SHP77 treated with DMSO at 0.1 percent for 48 hours (cell line): ENCODE measurements around the gene MYH9.

Experiments used
- DNase-seq: peaks from one replicate; lab custom pipeline; 2025; lab: John Stamatoyannopoulos, UW

The MYH9 gene

GRCh38 chr22:36386351-36386899 lies 1.3 kb downstream of the MYH9 start:
- peak; percentile 16 for DNase-seq

GRCh38 chr22:36385491-36386350 lies 2.0 kb downstream of the MYH9 start:
- no peak for DNase-seq

- no peak for DNase-seq
Observed at GRCh38 chr22:36384766-36385481, 2.8 kb downstream of the MYH9 start.

- DNase-seq, result no peak
Observed at GRCh38 chr22:36383110-36383581, 4.6 kb downstream of the MYH9 start.

GRCh38 chr22:36381513-36382128 lies 6.1 kb downstream of the MYH9 start:
- DNase-seq, result no peak

- DNase-seq, result no peak
Observed at GRCh38 chr22:36379593-36380361, 8.0 kb downstream of the MYH9 start.

GRCh38 chr22:36378869-36379217 lies 8.9 kb downstream of the MYH9 start:
- no peak for DNase-seq

GRCh38 chr22:36378080-36378868 lies 9.5 kb downstream of the MYH9 start:
- DNase-seq, result no peak

- DNase-seq, result no peak
Observed at GRCh38 chr22:36377022-36377631, 10.6 kb downstream of the MYH9 start.

GRCh38 chr22:36376265-36376664 lies 11.5 kb downstream of the MYH9 start:
- DNase-seq, result no peak

- DNase-seq, result no peak
Observed at GRCh38 chr22:36375071-36375980, 12.4 kb downstream of the MYH9 start.

- no peak for DNase-seq
Observed at GRCh38 chr22:36374603-36375024, 13.2 kb downstream of the MYH9 start.

- DNase-seq, result no peak
Observed at GRCh38 chr22:36373258-36373579, 14.5 kb downstream of the MYH9 start.

- DNase-seq, result no peak
Observed at GRCh38 chr22:36371920-36372319, 15.8 kb downstream of the MYH9 start.

GRCh38 chr22:36369922-36370791 lies 17.6 kb downstream of the MYH9 start:
- peak; percentile 74 for DNase-seq

- peak; percentile 28 for DNase-seq
Observed at GRCh38 chr22:36369004-36369921, 18.5 kb downstream of the MYH9 start.

GRCh38 chr22:36368359-36368983 lies 19.3 kb downstream of the MYH9 start:
- no peak for DNase-seq
